GM10847 (cell line): Measurements from ENCODE around the gene CCK.

Source experiments
- POLR2A ChIP-seq: IDR thresholded peaks from 2 replicates; pipeline ENCODE4 v1.6.1; 2011; ENCODE audit not compliant: insufficient read length; ENCODE audit errors: extremely low read depth

The CCK gene, protein sequence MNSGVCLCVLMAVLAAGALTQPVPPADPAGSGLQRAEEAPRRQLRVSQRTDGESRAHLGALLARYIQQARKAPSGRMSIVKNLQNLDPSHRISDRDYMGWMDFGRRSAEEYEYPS

DNA sequence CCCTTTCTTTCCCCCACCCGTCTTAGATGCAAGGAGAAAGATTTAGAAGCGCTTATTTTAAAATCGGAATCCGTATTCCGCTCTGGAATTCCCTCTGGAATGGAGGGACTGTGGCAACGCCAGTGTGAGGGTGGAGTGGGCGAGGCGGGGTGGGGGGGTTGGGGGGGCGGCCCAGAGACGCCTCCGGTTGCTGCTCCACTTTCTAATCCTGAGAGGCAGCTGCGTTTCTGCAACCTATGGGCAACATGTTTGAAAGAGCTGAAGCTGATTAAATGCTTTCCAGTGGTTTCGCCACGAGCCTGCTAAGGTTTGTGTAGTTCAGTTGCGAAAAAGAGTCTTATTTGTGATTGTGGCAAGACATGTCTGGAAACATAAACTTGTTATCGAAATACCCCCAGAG lies at the start of gene CCK:
Gene CCK (minus strand): TSS at position 101 of the 400 bp plus-strand sequence. CDS start 2,555 bp downstream, outside the sequence.
- TF ChIP-seq POLR2A, result no peak

DNA sequence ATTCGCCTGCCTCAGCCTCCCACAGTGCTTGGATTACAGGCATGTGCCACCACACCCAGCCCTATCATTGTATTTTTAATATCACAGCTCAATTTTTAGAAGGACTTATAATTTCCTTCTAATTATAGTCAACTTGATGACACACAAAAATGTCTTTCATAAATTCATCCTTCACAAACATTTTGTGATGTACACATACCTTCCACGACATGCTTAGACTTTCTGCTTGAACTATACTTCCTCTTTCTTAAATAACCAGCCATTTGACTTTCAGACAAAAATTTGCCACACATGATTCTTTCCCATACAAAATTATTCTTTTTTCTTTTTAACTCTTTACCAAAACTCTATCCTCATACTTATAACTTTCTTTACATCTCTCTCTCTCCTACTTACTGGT lies 48.4 kb upstream of the CCK start:
- TF ChIP-seq POLR2A, result no peak

DNA sequence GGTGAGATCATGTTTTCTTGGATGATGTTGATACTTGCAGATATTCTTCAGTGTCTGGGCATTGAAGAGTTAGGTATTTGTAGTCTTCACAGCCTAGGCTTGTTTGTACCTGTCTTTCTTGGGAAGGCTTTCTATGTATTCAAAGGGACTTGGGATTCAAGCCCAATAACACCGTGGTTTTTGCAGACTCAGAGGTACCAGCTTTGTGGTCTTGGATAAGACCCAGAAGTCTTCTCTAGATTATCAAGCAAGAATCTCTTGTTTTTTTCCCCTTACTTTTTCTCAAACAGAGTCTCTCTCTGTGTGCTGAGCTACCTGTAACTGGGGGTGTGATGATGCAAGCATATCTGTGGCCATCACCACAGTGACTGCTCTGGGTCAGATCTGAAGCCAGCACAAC lies 42.7 kb upstream of the CCK start:
- TF ChIP-seq POLR2A, result no peak

DNA sequence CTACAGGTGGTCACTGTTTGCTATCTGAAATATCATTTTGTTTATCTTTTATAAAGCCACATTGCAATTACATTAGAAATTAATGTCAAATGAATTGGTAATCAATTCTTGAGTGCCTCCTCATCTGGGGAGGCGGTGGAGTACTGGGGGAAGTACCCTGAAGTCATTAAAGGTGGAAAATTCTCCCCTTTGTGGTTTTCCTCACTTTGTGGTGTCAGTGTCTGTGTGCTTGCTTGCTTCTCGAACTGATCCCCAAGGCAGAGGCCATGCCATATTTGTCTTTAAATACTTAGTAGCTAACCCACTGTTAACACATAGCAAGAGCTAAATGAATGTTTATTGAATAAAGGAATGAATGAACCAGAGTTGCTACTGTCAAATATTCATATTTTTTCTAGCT lies 40.5 kb upstream of the CCK start:
- no peak for TF ChIP-seq POLR2A

DNA sequence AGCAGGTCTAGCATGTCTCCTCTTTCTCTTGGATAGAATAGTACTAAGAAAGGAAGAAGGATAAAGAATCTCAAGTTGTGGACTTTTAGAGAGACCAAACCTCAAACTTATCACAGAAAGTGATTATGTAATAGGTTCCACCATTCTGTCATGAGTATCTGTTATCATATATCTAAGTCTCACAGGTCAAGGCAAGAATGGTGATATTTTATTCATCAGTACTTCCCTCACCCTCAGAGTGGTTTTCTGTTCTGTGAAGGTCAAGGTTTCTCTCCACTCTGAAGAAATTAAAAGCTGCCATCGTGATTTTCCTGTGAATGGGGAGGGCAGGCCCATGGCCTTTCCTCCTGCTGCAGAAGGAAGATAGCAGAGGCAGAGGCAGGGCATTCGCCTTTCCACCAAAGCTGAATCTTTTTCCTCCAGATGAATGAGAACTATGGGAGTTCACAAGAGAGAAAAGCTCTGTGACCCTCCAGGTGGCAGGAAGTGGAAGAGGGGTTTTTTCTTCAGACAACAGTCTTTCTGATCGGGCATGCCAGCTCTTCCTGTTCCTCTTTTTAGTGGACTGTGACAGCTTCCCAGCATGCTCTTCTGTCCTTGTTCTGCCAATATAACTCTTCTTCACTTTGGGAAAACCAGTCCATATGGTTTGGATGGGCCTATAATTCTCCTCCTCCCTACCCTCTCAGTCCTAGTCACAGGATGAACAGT lies 37.1 kb upstream of the CCK start:
- no peak for TF ChIP-seq POLR2A

DNA sequence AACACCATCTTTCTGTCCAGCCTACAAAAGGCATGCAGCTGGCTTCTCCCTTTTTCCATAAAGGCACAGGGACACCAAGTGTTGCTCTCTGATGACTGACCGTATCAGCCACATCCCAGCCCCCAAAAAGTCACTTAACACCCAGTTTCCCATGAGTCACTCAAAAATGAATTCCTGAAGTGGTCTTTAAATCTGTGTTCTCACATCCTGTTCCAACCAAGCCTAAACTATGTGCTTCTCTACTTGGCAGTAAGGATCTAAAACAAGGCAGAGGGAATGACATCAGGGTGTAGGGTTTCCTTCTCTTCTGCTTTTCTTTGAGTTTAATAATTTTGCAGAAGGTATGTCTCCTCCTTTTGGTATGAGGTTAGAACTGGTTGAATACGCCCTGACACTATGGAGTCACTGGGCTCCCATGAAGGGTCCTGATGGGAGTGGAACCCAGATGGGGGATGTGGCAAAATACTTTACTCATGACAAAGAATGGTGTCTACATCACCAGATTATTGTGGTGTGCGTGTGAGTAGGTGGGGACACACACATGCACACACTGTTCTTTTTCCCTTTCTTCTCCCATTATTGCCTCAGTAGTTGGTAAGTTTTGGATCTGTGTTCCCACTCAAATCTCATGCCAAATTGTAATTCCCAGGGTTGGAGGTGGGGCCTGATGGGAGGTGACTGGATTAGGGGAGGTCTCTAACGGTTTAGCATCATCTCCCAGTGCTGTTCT lies 35.6 kb upstream of the CCK start:
- TF ChIP-seq POLR2A, result no peak

DNA sequence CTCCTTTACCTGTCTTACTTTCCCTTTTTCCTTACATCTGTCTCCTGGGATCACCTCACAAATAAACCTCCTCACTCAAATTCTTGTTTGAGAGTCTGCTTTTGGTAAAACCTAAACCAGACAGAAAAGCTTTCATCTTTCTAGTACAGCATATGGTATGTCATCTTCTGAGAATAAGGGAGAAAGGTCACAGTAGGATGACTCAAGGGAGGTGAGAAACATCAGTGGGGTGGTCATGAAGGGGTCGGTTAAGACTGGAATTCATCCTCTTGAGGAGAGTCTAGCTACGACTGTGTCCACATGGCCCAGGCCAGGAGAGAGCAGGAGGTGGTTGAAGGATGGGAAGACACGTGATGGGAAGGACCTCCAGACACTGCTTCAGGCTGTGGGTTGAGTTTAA lies 34.8 kb upstream of the CCK start:
- TF ChIP-seq POLR2A, result no peak

DNA sequence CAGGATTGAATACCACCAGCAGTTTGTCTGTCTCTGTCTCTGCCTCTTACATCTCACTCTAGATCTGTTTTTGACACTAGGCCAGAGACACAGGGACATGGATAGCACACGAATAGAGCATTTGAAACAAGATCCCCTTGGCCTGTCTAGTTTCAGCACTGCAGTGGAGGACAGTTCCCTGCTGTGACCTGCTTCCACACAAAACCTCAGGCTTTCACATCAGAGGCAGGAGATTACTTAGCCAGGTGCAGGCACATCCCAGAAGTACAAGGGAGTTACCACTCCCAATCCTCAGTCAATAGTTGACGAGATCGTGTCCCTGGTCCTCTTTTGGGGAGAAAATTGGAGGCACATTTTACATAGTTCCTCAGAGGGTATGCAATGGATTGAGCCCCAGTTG lies 34.0 kb upstream of the CCK start:
- no peak for TF ChIP-seq POLR2A

DNA sequence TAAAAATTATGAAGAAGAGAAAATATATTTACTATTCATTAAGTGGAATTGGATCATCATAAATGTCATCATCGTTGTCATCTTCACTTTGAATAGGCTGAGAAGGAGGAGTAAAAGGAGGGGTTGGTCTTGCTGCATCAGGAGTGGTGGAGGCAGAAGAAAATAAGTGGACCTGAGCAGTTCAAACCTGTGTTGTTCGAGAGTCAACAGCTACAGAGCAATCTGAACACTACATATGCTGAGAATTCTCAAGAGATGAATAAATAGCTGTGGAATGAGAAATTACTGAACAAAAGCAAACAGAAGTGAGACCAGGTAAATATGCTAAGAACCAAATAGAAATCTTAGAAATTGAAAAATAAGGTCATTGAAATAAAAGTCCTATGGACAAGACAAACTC lies 32.3 kb upstream of the CCK start:
- no peak for TF ChIP-seq POLR2A

DNA sequence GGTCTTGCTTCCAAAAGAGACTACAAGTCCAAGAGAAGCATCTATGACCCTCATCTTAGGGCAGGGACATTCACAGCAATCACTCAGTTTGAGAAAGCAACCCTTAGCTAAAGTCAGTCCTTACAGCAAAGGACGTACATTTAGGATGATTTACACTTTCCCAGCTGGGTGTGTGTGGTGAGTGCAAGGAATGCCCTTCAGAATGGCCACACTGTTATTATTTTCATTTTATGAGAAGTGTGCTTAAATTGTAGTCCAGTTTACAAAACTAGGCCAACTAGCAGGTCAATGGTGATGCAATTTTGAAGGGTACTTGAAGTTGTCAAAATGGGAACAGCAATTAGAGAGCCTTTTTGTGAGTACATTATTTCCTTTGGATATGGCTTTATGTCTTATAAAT lies 26.0 kb upstream of the CCK start:
- TF ChIP-seq POLR2A, result no peak

DNA sequence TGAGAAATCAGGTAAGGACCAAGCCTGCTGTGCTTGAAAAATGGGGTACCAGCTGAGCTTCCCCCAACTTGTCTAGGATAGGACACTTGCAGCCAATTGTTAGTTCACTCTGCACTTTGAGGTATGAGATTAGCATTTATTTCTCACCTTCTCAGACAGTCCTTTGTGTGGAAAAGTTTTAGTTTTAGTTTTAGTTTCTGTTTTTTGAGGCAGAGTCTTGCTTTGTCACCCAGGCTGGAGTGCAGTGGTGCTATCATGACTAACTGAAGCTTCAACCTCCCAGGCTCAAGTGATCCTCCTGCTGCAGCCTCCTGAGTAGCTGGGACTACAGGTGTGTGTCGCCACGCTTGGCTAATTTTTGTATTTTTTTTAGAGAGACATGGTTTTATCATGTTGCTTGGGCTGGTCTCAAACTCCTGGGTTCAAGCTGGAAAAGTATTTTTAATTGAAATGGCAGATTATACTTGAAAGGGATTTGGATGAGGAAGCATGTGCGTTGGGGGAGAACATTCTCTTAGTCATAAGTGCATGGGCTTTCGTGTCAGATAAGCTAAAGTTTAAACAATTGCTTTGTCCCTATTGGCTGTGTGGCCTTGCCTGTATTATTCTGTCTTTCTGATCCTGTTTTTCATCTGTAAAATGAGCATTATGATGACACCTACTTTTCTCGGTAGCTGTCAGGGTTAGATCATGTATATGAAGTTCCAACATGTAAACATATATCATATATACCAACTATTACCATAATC lies 25.2 kb upstream of the CCK start:
- TF ChIP-seq POLR2A, result no peak

DNA sequence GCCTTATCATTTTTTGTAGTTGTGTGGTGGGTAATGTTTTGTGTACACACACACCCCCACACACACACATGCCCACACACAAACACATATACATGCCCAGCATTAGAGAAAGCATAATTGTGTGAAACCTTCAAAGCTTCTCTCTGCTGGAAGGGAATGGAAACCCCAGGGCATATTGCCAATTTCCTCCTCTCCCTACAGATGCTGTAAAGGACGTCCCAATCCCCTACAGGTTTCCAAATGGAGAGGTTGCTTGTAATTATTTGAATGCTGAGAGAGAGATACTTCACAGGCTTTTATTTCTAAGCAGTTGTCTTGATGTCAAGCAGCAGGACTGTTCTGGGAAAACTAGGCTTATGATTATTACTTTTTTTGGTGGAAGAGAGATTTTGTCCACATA lies 23.0 kb upstream of the CCK start:
- no peak for TF ChIP-seq POLR2A

DNA sequence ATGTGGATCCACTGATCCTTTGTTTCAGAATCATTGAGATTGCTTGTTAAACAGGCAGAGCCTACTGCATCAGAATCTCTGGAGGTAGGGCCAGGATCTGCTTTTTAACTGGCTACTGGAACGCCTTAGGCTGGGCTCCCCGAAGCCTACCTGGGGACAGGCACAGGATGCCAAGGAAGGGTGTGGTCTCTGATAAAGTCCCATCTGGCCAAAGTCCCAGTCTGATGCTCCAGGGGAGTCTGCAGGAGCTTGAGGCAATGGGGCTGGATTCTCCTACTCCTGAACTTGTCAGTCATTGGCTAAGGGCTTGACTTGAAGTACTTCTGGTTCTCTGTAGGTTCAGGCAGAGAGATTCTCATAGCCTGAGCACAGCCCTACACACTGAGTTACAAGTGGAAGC lies 22.4 kb upstream of the CCK start:
- no peak for TF ChIP-seq POLR2A

DNA sequence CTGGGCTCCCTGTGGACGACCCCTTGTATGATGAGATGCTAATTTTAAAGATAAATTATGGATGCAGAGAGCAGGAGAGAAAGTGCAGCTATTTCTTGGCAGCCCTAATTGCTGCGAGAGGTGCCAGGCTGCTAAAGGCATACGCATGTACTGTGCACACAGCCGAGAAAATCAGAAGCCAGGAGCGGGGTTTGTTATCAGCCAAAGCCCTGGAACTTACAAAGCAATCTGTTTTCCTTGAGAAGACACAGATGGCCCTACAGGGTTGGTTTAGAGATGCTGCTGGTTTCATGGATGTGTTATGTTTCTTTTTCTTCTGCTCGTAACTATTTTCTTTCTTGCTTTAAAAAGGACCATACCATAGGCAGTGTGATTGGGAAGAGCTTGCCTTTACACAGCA lies 11.7 kb upstream of the CCK start:
- TF ChIP-seq POLR2A, result no peak

DNA sequence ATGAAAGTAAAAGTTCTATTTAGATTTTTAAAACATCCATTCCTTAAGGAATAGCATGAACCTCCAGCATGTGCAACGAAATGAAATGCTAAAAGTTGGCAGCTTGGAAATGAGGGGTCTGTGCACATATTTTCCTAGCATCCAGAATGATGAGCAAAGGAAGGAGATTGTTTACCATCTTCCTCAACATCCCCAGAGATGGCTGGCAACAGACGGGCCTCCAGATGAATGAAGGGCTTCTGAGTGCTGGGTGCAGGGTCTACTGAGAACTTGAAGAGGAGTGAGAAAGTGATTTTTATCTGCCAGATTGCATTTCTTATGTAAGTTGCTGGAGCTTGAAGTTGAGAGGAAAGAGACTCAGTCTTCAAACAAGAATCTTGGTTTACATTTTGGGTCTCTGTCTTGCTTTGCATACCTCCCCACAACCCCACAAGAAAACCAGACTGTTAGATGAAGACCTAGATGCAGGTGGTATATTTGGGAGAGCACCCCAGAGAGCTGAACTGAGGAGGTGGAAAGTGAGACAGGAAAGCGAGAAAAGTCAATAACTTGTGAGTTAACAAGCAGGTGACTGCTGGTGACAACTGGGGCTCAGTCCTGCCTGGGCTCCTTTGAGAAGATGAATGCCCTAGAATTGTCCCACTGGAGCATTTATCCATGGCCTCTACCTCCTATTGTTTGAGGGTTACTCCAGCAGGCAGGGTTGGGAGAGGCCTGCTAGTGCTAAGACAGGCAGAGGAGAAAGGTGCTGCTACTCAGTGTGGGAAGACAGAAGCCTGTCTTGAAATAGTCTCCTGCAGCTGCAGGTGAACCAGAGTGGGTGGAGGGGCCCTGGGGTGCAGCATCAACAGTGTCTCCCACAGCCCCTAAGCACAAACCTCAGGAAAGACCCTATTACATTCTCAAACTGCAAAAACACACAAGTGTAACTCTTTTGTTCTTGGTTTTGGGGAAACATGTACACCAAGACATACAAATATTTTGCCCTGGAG lies 10.5 kb upstream of the CCK start:
- no peak for TF ChIP-seq POLR2A
